ENCODE results near the gene COX4I2.
"Not testable (repeated sequence)": the region's sequence is repeated elsewhere in the genome, so short reads cannot be mapped to it uniquely, and the experiment has no call there.

The COX4I2 gene

GRCh38 chr20:31607640-31608250 is 30.0 kb upstream of the COX4I2 start:
- no peak for DNase-seq (ENCODE audit: low read depth)

- DNase-seq (ENCODE audit: low read depth): no peak
Measured at GRCh38 chr20:31608251-31608945, 29.3 kb upstream of the COX4I2 start.

GRCh38 chr20:31612271-31612640 is 25.5 kb upstream of the COX4I2 start:
- not testable (repeated sequence) for DNase-seq (ENCODE audit: low read depth)

GRCh38 chr20:31615416-31615815 is 22.3 kb upstream of the COX4I2 start:
- no peak for DNase-seq (ENCODE audit: low read depth)

GRCh38 chr20:31617432-31618104 is 20.1 kb upstream of the COX4I2 start:
- DNase-seq (ENCODE audit: low read depth): no peak

- no peak for DNase-seq (ENCODE audit: low read depth)
Measured at GRCh38 chr20:31620246-31620645, 17.5 kb upstream of the COX4I2 start.

- not testable (repeated sequence) for DNase-seq (ENCODE audit: low read depth)
Measured at GRCh38 chr20:31623123-31623505, 14.6 kb upstream of the COX4I2 start.

GRCh38 chr20:31626534-31626933 is 11.2 kb upstream of the COX4I2 start:
- not testable (repeated sequence) for DNase-seq (ENCODE audit: low read depth)

- DNase-seq (ENCODE audit: low read depth): not testable (repeated sequence)
Measured at GRCh38 chr20:31628057-31628456, 9.7 kb upstream of the COX4I2 start.

- DNase-seq (ENCODE audit: low read depth): no peak
Measured at GRCh38 chr20:31630187-31630790, 7.4 kb upstream of the COX4I2 start.

GRCh38 chr20:31632548-31633338 is 5.0 kb upstream of the COX4I2 start:
- DNase-seq (ENCODE audit: low read depth): no peak

GRCh38 chr20:31633339-31633914 is 4.3 kb upstream of the COX4I2 start:
- DNase-seq (ENCODE audit: low read depth): no peak

- no peak for DNase-seq (ENCODE audit: low read depth)
Measured at GRCh38 chr20:31638317-31638716, 605 bp downstream of the COX4I2 start.

GRCh38 chr20:31638816-31639215 is 1.1 kb downstream of the COX4I2 start:
- no peak for DNase-seq (ENCODE audit: low read depth)

GRCh38 chr20:31640259-31640658 is 2.5 kb downstream of the COX4I2 start:
- DNase-seq (ENCODE audit: low read depth): no peak

GRCh38 chr20:31641391-31641790 is 3.7 kb downstream of the COX4I2 start:
- no peak for DNase-seq (ENCODE audit: low read depth)

- no peak for DNase-seq (ENCODE audit: low read depth)
Measured at GRCh38 chr20:31642837-31643236, 5.1 kb downstream of the COX4I2 start.

- no peak for DNase-seq (ENCODE audit: low read depth)
Measured at GRCh38 chr20:31643522-31643921, 5.8 kb downstream of the COX4I2 start.

GRCh38 chr20:31644701-31645100 is 7.0 kb downstream of the COX4I2 start:
- no peak for DNase-seq (ENCODE audit: low read depth)

GRCh38 chr20:31648104-31648503 is 10.4 kb downstream of the COX4I2 start:
- not testable (repeated sequence) for DNase-seq (ENCODE audit: low read depth)

- DNase-seq (ENCODE audit: low read depth): no peak
Measured at GRCh38 chr20:31652917-31653396, 15.2 kb downstream of the COX4I2 start.

GRCh38 chr20:31653561-31653960 is 15.8 kb downstream of the COX4I2 start:
- DNase-seq (ENCODE audit: low read depth): no peak

Measured in non-pigmented ciliary epithelial cell (primary cell).